ENCODE results near the gene FBXL19. TPM values are rescaled to one million over a fixed set of nuclear protein-coding genes. Genes with fewer than 3 reads are reported as not detected.

FBXL19 gene
- total and polyA plus RNA-seq, 2 donors (not counting 1 experiment from before 2014, with no cell fraction given), result 9.0 to 25.0 TPM

GRCh38 chr16:30982548-30983288, 59.3 kb downstream of the FBXL19 start:
- CTCF ChIA-PET, result interaction anchor here (0.6 to 5.1 kb wide), 9 partner anchors 19 to 886 kb away, joined by 3 to 63 read pairs (median 7); partner anchors contain the start of genes ZNF646, ZNF668 and ZNF843
- Histone ChIP-seq H3K4me2 (replicated peaks; ENCODE audit: low read depth, low read length, poor library complexity, severe bottlenecking) (no peak overlapping the region), H3K79me2 (ENCODE audit: control insufficient read depth, insufficient read depth, low read length) (no peaks in the 10 kb centered on the region), H3K4me3 (ENCODE audit: control extremely low read depth in 1 of 5, extremely low read depth in 1 of 5, insufficient read depth in 1 of 5, low read depth in 2 of 5, low read length in 4 of 5) (no peak overlapping the region), H3K9ac (ENCODE audit: low read length) (no peak overlapping the region), H3K27me3 (replicated peaks in 1 of 4; ENCODE audit: control extremely low read depth in 1 of 4, control insufficient read depth in 3 of 4, insufficient read depth in 4 of 4, low read length in 3 of 4) (no peaks in the 10 kb centered on the region), H3K9me3 (ENCODE audit: control extremely low read depth in 1 of 3, control insufficient read depth in 2 of 3, insufficient read depth in 1 of 3, low read length in 2 of 3) (no peaks in the 10 kb centered on the region), H2AFZ (ENCODE audit: insufficient read depth, low read depth, low read length, poor library complexity, severe bottlenecking) (no peak overlapping the region), H4K20me1 (ENCODE audit: control insufficient read depth, insufficient read depth, low read length, poor library complexity, severe bottlenecking) (peaks cover 16% of the 10 kb centered on the region), H3K36me3 (replicated peaks in 1 of 2; ENCODE audit: control extremely low read depth in 1 of 2, control insufficient read depth in 1 of 2, extremely low read depth in 1 of 2, insufficient read depth in 2 of 2, low read length in 1 of 2) (peaks cover 0 to 26% of the 10 kb centered on the region in 2 experiments), H3K4me1 (ENCODE audit: control insufficient read depth in 2 of 2, insufficient read depth in 2 of 2, low read length in 2 of 2) (peaks cover 3 to 6% of the 10 kb centered on the region in 2 donors), H3K27ac (ENCODE audit: low read length in 2 of 2) (no peak overlapping the region)
- no peak for DNase-seq
- Mint-ChIP-seq H3K27me3 (no peaks in the 10 kb centered on the region), H3K4me1 (no peaks in the 10 kb centered on the region), H3K4me3 (no peak overlapping the region), H3K27ac (no peak overlapping the region), H3K9me3 (ENCODE audit: insufficient read depth) (no peaks in the 10 kb centered on the region)
- POLR2A ChIA-PET, result interaction anchor here (0.6 kb wide), 1 partner anchor 132 kb away, joined by 3 read pairs; no protein-coding TSS in a partner anchor
- TF ChIP-seq EZH2 (IDR thresholded peaks at IDR 0.05; ENCODE audit: borderline replicate concordance, insufficient read depth, low read depth, low read length, poor library complexity, severe bottlenecking) (no peak), CTCF (IDR thresholded peaks at IDR 0.05) (no peak)
- no peak for ATAC-seq (ENCODE audit: low read depth)
- WGBS (ENCODE audit: insufficient coverage), result 91% methylated on average over 16 of the region's 17 CpGs
- intact Hi-C loops (cut with micrococcal nuclease), result no loop called here

GRCh38 chr16:30983289-30983889, 60.0 kb downstream of the FBXL19 start:
- POLR2A ChIA-PET, result interaction anchor here (0.6 kb wide), 1 partner anchor 131 kb away, joined by 3 read pairs; no protein-coding TSS in a partner anchor
- no peak overlapping the region for H2AFZ ChIP-seq (ENCODE audit: insufficient read depth, low read depth, low read length, poor library complexity, severe bottlenecking)
- H3K9ac ChIP-seq (ENCODE audit: low read length), result no peak overlapping the region
- H4K20me1 ChIP-seq (ENCODE audit: control insufficient read depth, insufficient read depth, low read length, poor library complexity, severe bottlenecking), result peaks cover 12% of the 10 kb centered on the region
- DNase-seq (no peak), ATAC-seq (ENCODE audit: low read depth) (no peak)
- no peak overlapping the region for H3K4me3 ChIP-seq (ENCODE audit: control extremely low read depth in 1 of 5, extremely low read depth in 1 of 5, insufficient read depth in 1 of 5, low read depth in 2 of 5, low read length in 4 of 5)
- no peak overlapping the region for H3K4me2 ChIP-seq (replicated peaks; ENCODE audit: low read depth, low read length, poor library complexity, severe bottlenecking)
- Mint-ChIP-seq H3K27me3 (no peaks in the 10 kb centered on the region), H3K4me3 (no peak overlapping the region), H3K27ac (no peak overlapping the region), H3K9me3 (ENCODE audit: insufficient read depth) (no peaks in the 10 kb centered on the region), H3K4me1 (no peaks in the 10 kb centered on the region)
- peaks cover 0 to 26% of the 10 kb centered on the region in 2 experiments for H3K36me3 ChIP-seq (replicated peaks in 1 of 2; ENCODE audit: control extremely low read depth in 1 of 2, control insufficient read depth in 1 of 2, extremely low read depth in 1 of 2, insufficient read depth in 2 of 2, low read length in 1 of 2)
- CTCF ChIA-PET, result interaction anchor here (0.6 to 5.1 kb wide), 10 partner anchors 19 to 885 kb away, joined by 3 to 63 read pairs (median 8); partner anchors contain the start of genes VKORC1, ZNF646, ZNF668 and ZNF843
- peaks cover 3 to 6% of the 10 kb centered on the region in 2 donors for H3K4me1 ChIP-seq (ENCODE audit: control insufficient read depth in 2 of 2, insufficient read depth in 2 of 2, low read length in 2 of 2)
- no peaks in the 10 kb centered on the region for H3K9me3 ChIP-seq (ENCODE audit: control extremely low read depth in 1 of 3, control insufficient read depth in 2 of 3, insufficient read depth in 1 of 3, low read length in 2 of 3)
- TF ChIP-seq CTCF (IDR thresholded peaks at IDR 0.05), result no peak
- TF ChIP-seq EZH2 (IDR thresholded peaks at IDR 0.05; ENCODE audit: borderline replicate concordance, insufficient read depth, low read depth, low read length, poor library complexity, severe bottlenecking), result no peak
- 93% methylated on average over 25 of the region's 25 CpGs for WGBS (ENCODE audit: insufficient coverage)
- H3K27me3 ChIP-seq (replicated peaks in 1 of 4; ENCODE audit: control extremely low read depth in 1 of 4, control insufficient read depth in 3 of 4, insufficient read depth in 4 of 4, low read length in 3 of 4), result no peaks in the 10 kb centered on the region
- intact Hi-C loops (cut with micrococcal nuclease), result no loop called here
- no peak overlapping the region for H3K27ac ChIP-seq (ENCODE audit: low read length in 2 of 2)
- no peaks in the 10 kb centered on the region for H3K79me2 ChIP-seq (ENCODE audit: control insufficient read depth, insufficient read depth, low read length)

Data from B cell (primary cell).